K562 (cell line): Measurements from ENCODE around the gene IRF4. TPM values are rescaled to one million over a fixed set of nuclear protein-coding genes. Genes with fewer than 3 reads are reported as not detected.

Experiments used
- ATAC-seq: fragments of 200-7000 bp; cut with Tn5 transposase; 3 replicates; pipeline ENCODE4 v1.9.1; 2020; ENCODE audit warnings: moderate library complexity
- BruUV-seq: library from RNA; stranded (reverse); fragments of 400-500 nt; replicated peaks from 2 replicates; lab custom pipeline; 2021; lab: Mats Ljungman, UMichigan
- CTCF ChIA-PET: fragments of 300-600 bp; formaldehyde crosslinking; extraction: SDS; loops from one replicate; lab custom pipeline; 2021; ENCODE audit warnings: low intra/inter-chr PET ratio; lab: Yijun Ruan, JAX
- POLR2A ChIA-PET: fragments of 300-600, 350-650 bp; sonication (Branson Sonifier 250); formaldehyde crosslinking; extraction: SDS; loops from one replicate; lab custom pipeline; 2021; ENCODE audit warnings: antibody characterized with exemption, inconsistent platforms; lab: Yijun Ruan, JAX
- DNase-seq, 4 experiments: peaks; one replicate each; pipeline versions ENCODE4 v3.0.0 to v3.0.0-alpha.2; 2011 to 2018; ENCODE audit warnings: low spot score in 3 of 4, mixed read lengths in 3 of 4; ENCODE audit errors: extremely low read depth in 1 of 4
- FAIRE-seq: peaks from 2 replicates; lab custom pipeline; 2011; peaks lifted over from hg19 to GRCh38; lab: Jason Lieb, UNC
- H2AFZ ChIP-seq: 2 replicates; pipeline ENCODE4 v1.6.0; 2011; ENCODE audit warnings: low read depth, low read length, control low read depth, inconsistent platforms
- H3K27ac ChIP-seq: fragments of 200-600 bp; 3 replicates; pipeline ENCODE4 v1.8.0; 2011; ENCODE audit warnings: low read depth, mild to moderate bottlenecking, control low read depth, inconsistent platforms, low read length, moderate library complexity, mixed read lengths; ENCODE audit errors: extremely low read depth
- H3K27me3 ChIP-seq, 2 experiments: fragments of 300-600 bp in 1 of 2; 2 replicates in 1 of 2; 3 replicates in 1 of 2; pipeline versions ENCODE4 v1.6.0 to v1.8.0; 2011; ENCODE audit warnings: inconsistent platforms in 2 of 2, low read length in 2 of 2, mild to moderate bottlenecking in 1 of 2, mixed read lengths in 1 of 2, moderate library complexity in 1 of 2; ENCODE audit not compliant: control insufficient read depth in 2 of 2, insufficient read depth in 2 of 2
- H3K36me3 ChIP-seq: fragments of 300-600 bp; 3 replicates; pipeline ENCODE4 v1.8.0; 2011; ENCODE audit warnings: mild to moderate bottlenecking, low read length, inconsistent platforms; ENCODE audit not compliant: control insufficient read depth, insufficient read depth
- H3K4me1 ChIP-seq, 2 experiments: fragments of 200-600 bp in 1 of 2; replicated peaks in 1 of 2; 2 replicates in 1 of 2; 3 replicates in 1 of 2; pipeline versions ENCODE4 v1.5.1 to v1.8.0; 2011; ENCODE audit warnings: inconsistent platforms in 2 of 2, low read length in 2 of 2, mild to moderate bottlenecking in 1 of 2, mixed read lengths in 1 of 2, moderate library complexity in 1 of 2; ENCODE audit not compliant: control insufficient read depth in 2 of 2, insufficient read depth in 2 of 2
- H3K4me2 ChIP-seq: 2 replicates; pipeline ENCODE4 v1.6.1; 2011; ENCODE audit warnings: low read length, control low read depth, inconsistent platforms, mixed read lengths; ENCODE audit not compliant: insufficient read depth
- H3K4me3 ChIP-seq: fragments of 200-600 bp; sonication (generic), shearing (Covaris generic); 2 replicates; pipeline ENCODE4 v1.5.1; 2016; ENCODE audit warnings: control low read depth, inconsistent platforms
- H3K79me2 ChIP-seq: fragments of 200-600 bp; 3 replicates; pipeline ENCODE4 v1.8.0; 2011; ENCODE audit warnings: low read length, inconsistent platforms; ENCODE audit not compliant: control insufficient read depth, insufficient read depth
- H3K9ac ChIP-seq, 2 experiments: 2 replicates each; pipeline versions ENCODE4 v1.6.0 to v1.6.1; 2011; ENCODE audit warnings: low read depth in 2 of 2, low read length in 2 of 2, control low read depth in 1 of 2, inconsistent platforms in 1 of 2, mild to moderate bottlenecking in 1 of 2, mixed read lengths in 1 of 2; ENCODE audit not compliant: insufficient read depth in 1 of 2
- H3K9me1 ChIP-seq: one replicate; pipeline ENCODE4 v1.6.0; 2011; ENCODE audit warnings: inconsistent platforms, mild to moderate bottlenecking, low read length, moderate library complexity; ENCODE audit not compliant: control insufficient read depth, insufficient read depth
- H3K9me3 ChIP-seq: replicated peaks from 2 replicates; pipeline ENCODE4 v1.5.1; 2011; ENCODE audit warnings: low read depth, low read length, inconsistent platforms; ENCODE audit not compliant: control insufficient read depth, insufficient read depth
- H4K20me1 ChIP-seq: replicated peaks from 2 replicates; pipeline ENCODE4 v1.6.1; 2011; ENCODE audit warnings: low read length, inconsistent platforms, mixed read lengths; ENCODE audit not compliant: control insufficient read depth, insufficient read depth
- CBFA2T3 ChIP-seq: fragments of 450-650 bp; IDR thresholded peaks from 2 replicates; pipeline ENCODE4 v1.6.1; 2017
- ELK3 ChIP-seq: fragments of 450-650 bp; formaldehyde crosslinking; IDR thresholded peaks from 2 replicates; pipeline ENCODE4 v1.4.0; 2020; ENCODE audit warnings: mild to moderate bottlenecking
- HDAC6 ChIP-seq: IDR thresholded peaks from 2 replicates; pipeline ENCODE4 v1.6.1; 2012; ENCODE audit warnings: low read depth, mild to moderate bottlenecking, control low read depth, inconsistent platforms, low read length, moderate library complexity
- MTA2 ChIP-seq: fragments of 450-650 bp; IDR thresholded peaks from 2 replicates; pipeline ENCODE4 v1.6.1; 2016; ENCODE audit warnings: low read depth
- MXD1 ChIP-seq: fragments of 250-450 bp; sonication (Bioruptor Pico); IDR thresholded peaks from 2 replicates; pipeline ENCODE4 v1.8.0; 2021; ENCODE audit warnings: borderline replicate concordance, mild to moderate bottlenecking, moderate library complexity; ENCODE audit not compliant: poor library complexity, severe bottlenecking
- PPARD ChIP-seq: fragments of 250-450 bp; sonication (Bioruptor Pico); IDR thresholded peaks from 2 replicates; pipeline ENCODE4 v1.8.0; 2022; ENCODE audit warnings: inconsistent platforms, mild to moderate bottlenecking, moderate library complexity
- SPI1 ChIP-seq: IDR thresholded peaks from 2 replicates; pipeline ENCODE4 v1.6.1; 2011; ENCODE audit warnings: low read depth, low read length, control low read depth, borderline replicate concordance
- ZNF140 ChIP-seq: fragments of 250-450 bp; sonication (Bioruptor Pico); IDR thresholded peaks from 2 replicates; pipeline ENCODE4 v1.8.0; 2021; ENCODE audit warnings: moderate library complexity, mild to moderate bottlenecking, inconsistent platforms
- ZNF766 ChIP-seq: fragments of 200-800 bp; sonication (Bioruptor generic); conservative IDR thresholded peaks from 2 replicates; pipeline ENCODE4 v1.6.1; 2016; ENCODE audit warnings: missing genetic modification characterization, missing compliant biosample characterization
- whole genome bisulfite sequencing: fragments of 100-300 bp; shearing (Covaris generic); methylation state at CpG from one replicate; pipeline ENCODE4 v1.1.6; 2016; ENCODE audit warnings: low coverage, mixed read lengths; ENCODE audit not compliant: insufficient coverage; ENCODE audit errors: missing lambda C conversion rate; 5-methylcytosine and 5-hydroxymethylcytosine counted together
- in situ Hi-C: fragments of 300-500 bp; cut with MboI; formaldehyde crosslinking; loops from 4 replicates; pipeline ENCODE4 v1.15.0; 2018; ENCODE audit warnings: inconsistent platforms, mixed read lengths
- intact Hi-C: fragments of 100-400 bp; cut with micrococcal nuclease; formaldehyde crosslinking; loops from 2 replicates; pipeline ENCODE4 v1.14.2; 2022
- polyA plus RNA-seq, 8 experiments: library from polyadenylated mRNA; depleted of rRNA in 4 of 8; stranded (reverse) in 5 of 8; unstranded in 3 of 8; fragments of >200 nt; fragmentation: Nextera tagmentation in 2 of 8; fragmentation: Illumina TruSeq in 1 of 8; extraction: Ambion mirVana in 2 of 8; extraction: Trizol in 1 of 8; gene quantifications; 2 replicates each; pipeline versions ENCODE4 v1.2.1 to v1.2.3, GENCODE V29; 2011 to 2014; ENCODE audit warnings: inconsistent platforms in 1 of 8, missing spikeins in 1 of 8
- total RNA-seq, 7 experiments: library from RNA; depleted of rRNA in 6 of 7; stranded (reverse); fragments of >200 nt in 6 of 7; fragmentation: Illumina TruSeq in 2 of 7; extraction: Trizol in 2 of 7; gene quantifications; 2 replicates each; pipeline versions ENCODE4 v1.2.1 to v1.2.3, GENCODE V29; 2011 to 2021; ENCODE audit warnings: low replicate concordance in 1 of 7
- TF ChIP-seq, protein P1 (sequence below): fragments of 200-400 bp; formaldehyde crosslinking; IDR thresholded peaks from 2 replicates; pipeline ENCODE4 v1.6.1; 2017; ENCODE audit warnings: mild to moderate bottlenecking, low read depth, low read length, moderate library complexity
- TF ChIP-seq, protein P2 (sequence below), 2 experiments: IDR thresholded peaks in 1 of 2; conservative IDR thresholded peaks in 1 of 2; 2 replicates each; pipeline ENCODE4 v1.6.1; 2016; ENCODE audit warnings: low read depth in 2 of 2, mild to moderate bottlenecking in 1 of 2, missing compliant biosample characterization in 1 of 2, missing genetic modification characterization in 1 of 2, moderate library complexity in 1 of 2

The IRF4 gene
- total and polyA plus RNA-seq, 9 of the 15 experiments (the other 6 are each of a cell fraction or from before 2014, with no cell fraction given) = 0.05 to 0.33 (median 0.09) TPM; not detected in 6

DNA sequence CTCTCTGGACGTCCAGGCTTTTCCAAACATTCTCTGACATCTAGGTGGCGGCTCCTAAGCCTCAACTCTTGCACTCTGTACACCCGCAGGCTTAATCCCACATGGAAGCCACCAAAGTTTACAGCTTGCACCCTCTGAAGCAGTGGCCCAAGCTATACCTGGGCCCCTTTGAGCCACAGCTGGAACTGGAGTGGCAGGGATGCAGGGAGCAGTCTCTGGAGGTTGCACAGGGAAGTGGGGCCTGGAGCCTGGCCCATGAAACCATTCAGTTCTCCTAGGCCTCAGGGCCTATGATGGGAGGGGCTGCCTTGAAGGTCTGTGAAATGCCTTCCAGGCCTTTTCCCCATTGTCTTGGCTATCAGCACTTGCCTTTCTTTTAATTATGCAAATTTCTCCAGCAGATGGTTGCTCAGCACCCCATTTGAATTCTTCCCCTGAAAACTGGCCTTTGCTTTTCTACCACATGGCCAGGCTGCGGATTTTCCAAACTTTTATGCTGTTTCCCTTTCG, 64.9 kb downstream of the IRF4 start:
- TF ChIP-seq, protein P1, sequence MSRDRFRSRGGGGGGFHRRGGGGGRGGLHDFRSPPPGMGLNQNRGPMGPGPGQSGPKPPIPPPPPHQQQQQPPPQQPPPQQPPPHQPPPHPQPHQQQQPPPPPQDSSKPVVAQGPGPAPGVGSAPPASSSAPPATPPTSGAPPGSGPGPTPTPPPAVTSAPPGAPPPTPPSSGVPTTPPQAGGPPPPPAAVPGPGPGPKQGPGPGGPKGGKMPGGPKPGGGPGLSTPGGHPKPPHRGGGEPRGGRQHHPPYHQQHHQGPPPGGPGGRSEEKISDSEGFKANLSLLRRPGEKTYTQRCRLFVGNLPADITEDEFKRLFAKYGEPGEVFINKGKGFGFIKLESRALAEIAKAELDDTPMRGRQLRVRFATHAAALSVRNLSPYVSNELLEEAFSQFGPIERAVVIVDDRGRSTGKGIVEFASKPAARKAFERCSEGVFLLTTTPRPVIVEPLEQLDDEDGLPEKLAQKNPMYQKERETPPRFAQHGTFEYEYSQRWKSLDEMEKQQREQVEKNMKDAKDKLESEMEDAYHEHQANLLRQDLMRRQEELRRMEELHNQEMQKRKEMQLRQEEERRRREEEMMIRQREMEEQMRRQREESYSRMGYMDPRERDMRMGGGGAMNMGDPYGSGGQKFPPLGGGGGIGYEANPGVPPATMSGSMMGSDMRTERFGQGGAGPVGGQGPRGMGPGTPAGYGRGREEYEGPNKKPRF = no peak
- TF ChIP-seq PPARD (CRISPR knock-in tag) (no peak), MXD1 (CRISPR knock-in tag) (no peak), HDAC6 (no peak), ELK3 (no peak), ZNF140 (no peak), CBFA2T3 (no peak), ZNF766 (CRISPR knock-in tag) (no peak), MTA2 (no peak), SPI1 (no peak)
- TF ChIP-seq, protein P2, sequence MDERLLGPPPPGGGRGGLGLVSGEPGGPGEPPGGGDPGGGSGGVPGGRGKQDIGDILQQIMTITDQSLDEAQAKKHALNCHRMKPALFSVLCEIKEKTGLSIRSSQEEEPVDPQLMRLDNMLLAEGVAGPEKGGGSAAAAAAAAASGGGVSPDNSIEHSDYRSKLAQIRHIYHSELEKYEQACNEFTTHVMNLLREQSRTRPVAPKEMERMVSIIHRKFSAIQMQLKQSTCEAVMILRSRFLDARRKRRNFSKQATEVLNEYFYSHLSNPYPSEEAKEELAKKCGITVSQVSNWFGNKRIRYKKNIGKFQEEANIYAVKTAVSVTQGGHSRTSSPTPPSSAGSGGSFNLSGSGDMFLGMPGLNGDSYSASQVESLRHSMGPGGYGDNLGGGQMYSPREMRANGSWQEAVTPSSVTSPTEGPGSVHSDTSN (CRISPR knock-in tag; IDR thresholded peaks at IDR 0.05; ENCODE audit: low read depth) = no peak
- TF ChIP-seq, protein P2 (tag; conservative IDR thresholded peaks at IDR 0.05; ENCODE audit: low read depth) = no peak
- Histone ChIP-seq H3K4me3 (no peak overlapping the region), H3K9me3 (no peaks in the 10 kb centered on the region), H4K20me1 (no peaks in the 10 kb centered on the region), H3K9me1 (no peaks in the 10 kb centered on the region), H3K4me1 (no peaks in the 10 kb centered on the region), H3K27ac (no peak overlapping the region), H3K9ac (no peak overlapping the region), H2AFZ (no peak overlapping the region), H3K4me2 (no peak overlapping the region), H3K27me3 (peaks cover 13 to 42% of the 10 kb centered on the region in 2 experiments), H3K79me2 (no peaks in the 10 kb centered on the region), H3K36me3 (no peaks in the 10 kb centered on the region)
- DNase-seq (no peak), FAIRE-seq (no peak), ATAC-seq (no peak)
- WGBS = 0% methylated on average over 5 of the region's 5 CpGs
- POLR2A ChIA-PET = no interaction called here
- intact Hi-C loops = no loop called here
- CTCF ChIA-PET = no interaction called here
- in situ Hi-C loops = no loop called here
- BruUV-seq = no TSS peak
